Measurements from ENCODE around the gene TBC1D3D. TPM values are rescaled to one million over a fixed set of nuclear protein-coding genes. Genes with fewer than 3 reads are reported as not detected.
"Not testable (repeated sequence)": the region's sequence is repeated elsewhere in the genome, so short reads cannot be mapped to it uniquely, and the experiment has no call there.

TBC1D3D gene
- total RNA-seq, result under 1 TPM; 0.33 to 0.53 TPM

DNA sequence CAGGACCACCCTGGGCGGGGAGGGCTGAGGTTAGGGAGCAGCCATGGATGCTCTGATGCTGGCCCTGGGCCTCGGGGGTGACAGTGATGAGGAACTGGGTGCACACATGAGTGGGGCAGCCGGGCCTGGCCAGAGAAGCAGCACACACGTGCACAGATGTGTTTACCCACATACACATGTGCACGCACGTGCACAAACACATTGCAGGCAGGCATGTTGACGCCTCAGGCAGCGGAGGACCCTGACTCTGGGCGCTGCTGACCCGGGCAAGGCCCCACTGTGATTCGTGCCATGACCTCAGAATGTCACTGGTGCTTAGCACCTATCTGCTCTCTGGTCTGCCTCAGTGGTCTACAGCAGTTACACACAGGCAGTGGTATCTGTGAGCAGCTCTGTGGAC lies at the start of gene TBC1D3D:
TBC1D3D (plus strand) TSS at position 301 of the 400 bp plus-strand sequence. CDS start 1,585 bp downstream, outside the sequence.
- POLR2A ChIA-PET; H3K4me1 Mint-ChIP-seq; H3K27me3 Mint-ChIP-seq; H3K36me3 Mint-ChIP-seq (ENCODE audit: low read depth); H3K27ac Mint-ChIP-seq; DNase-seq; H3K9me3 Mint-ChIP-seq; H3K4me3 Mint-ChIP-seq; CTCF ChIA-PET: not testable (repeated sequence)

- POLR2A ChIA-PET; H3K4me1 Mint-ChIP-seq; CTCF ChIA-PET; DNase-seq; H3K9me3 Mint-ChIP-seq; H3K36me3 Mint-ChIP-seq (ENCODE audit: low read depth); H3K27ac Mint-ChIP-seq; H3K27me3 Mint-ChIP-seq; H3K4me3 Mint-ChIP-seq: not testable (repeated sequence)
Measured at GRCh38 chr17:37988960-37989359, 14.8 kb upstream of the TBC1D3D start, which contains the start of gene TBC1D3L. TBC1D3L (minus strand) TSS chr17:37989060; CDS start chr17:37987520, 1,540 bp downstream.

Other genes with a start within 250 kb of the TBC1D3D start
- not detected for gene TBC1D3K, start 79.6 kb upstream of the TBC1D3D start, total RNA-seq
- gene TBC1D3L, start 14.9 kb upstream of the TBC1D3D start, total RNA-seq, result 10 to 100 TPM; 19.9 to 20.2 TPM
- gene TBC1D3C, start 64.7 kb downstream of the TBC1D3D start, total RNA-seq, result not detected
- not detected for gene TBC1D3E, start 124.0 kb downstream of the TBC1D3D start, total RNA-seq
- not detected for gene TBC1D3, start 188.6 kb downstream of the TBC1D3D start, total RNA-seq